HepG2 (cell line): Measurements from ENCODE around the gene VCL. TPM values are rescaled to one million over a fixed set of nuclear protein-coding genes. Genes with fewer than 3 reads are reported as not detected.

ENCODE experiments used
- ATAC-seq: fragments of 200-7000 bp; cut with Tn5 transposase; 3 replicates; pipeline ENCODE4 v1.9.1; 2020; ENCODE audit warnings: mild to moderate bottlenecking, moderate library complexity
- BruUV-seq: library from RNA; stranded (reverse); fragments of 400-500 nt; replicated peaks from 2 replicates; lab custom pipeline; 2021; lab: Mats Ljungman, UMichigan
- CTCF ChIA-PET: fragments of 300-600 bp; formaldehyde crosslinking; extraction: SDS; loops from one replicate; lab custom pipeline; 2021; ENCODE audit warnings: low total read pairs, inconsistent platforms, low intra/inter-chr PET ratio; lab: Yijun Ruan, JAX
- POLR2A ChIA-PET: fragments of 350-600 bp; sonication (Branson Sonifier 250); formaldehyde crosslinking; loops from one replicate; lab custom pipeline; 2020; ENCODE audit warnings: antibody characterized with exemption, inconsistent platforms; lab: Yijun Ruan, JAX
- DNase-seq: peaks from one replicate; pipeline ENCODE4 v3.0.0-alpha.2; 2015; ENCODE audit warnings: low spot score
- FAIRE-seq: peaks from 3 replicates; lab custom pipeline; 2011; peaks lifted over from hg19 to GRCh38; lab: Jason Lieb, UNC
- H2AFZ ChIP-seq: one replicate; pipeline ENCODE4 v1.6.1; 2011; ENCODE audit warnings: low read length, inconsistent platforms
- H3K27ac ChIP-seq: fragments of 300-600 bp; 3 replicates; pipeline ENCODE4 v1.8.0; 2011; ENCODE audit warnings: mixed run types, mild to moderate bottlenecking, mixed read lengths, low read length, inconsistent platforms; ENCODE audit not compliant: insufficient read depth; ENCODE audit errors: extremely low read length
- H3K27me3 ChIP-seq, 2 experiments: fragments of 200-600 bp in 1 of 2; 2 replicates in 1 of 2; 3 replicates in 1 of 2; pipeline versions ENCODE4 v1.6.0 to v1.8.0; 2011; ENCODE audit warnings: low read length in 2 of 2, mild to moderate bottlenecking in 2 of 2, moderate library complexity in 2 of 2, inconsistent platforms in 1 of 2; ENCODE audit not compliant: insufficient read depth in 2 of 2, control insufficient read depth in 1 of 2
- H3K36me3 ChIP-seq, 2 experiments: fragments of 200-600 bp in 1 of 2; replicated peaks in 1 of 2; 2 replicates in 1 of 2; 3 replicates in 1 of 2; pipeline versions ENCODE4 v1.5.1 to v1.8.0; 2011; ENCODE audit warnings: low read length in 2 of 2, inconsistent platforms in 1 of 2; ENCODE audit not compliant: insufficient read depth in 2 of 2, control insufficient read depth in 1 of 2
- H3K4me1 ChIP-seq: 2 replicates; pipeline ENCODE4 v1.5.1; 2012; ENCODE audit warnings: low read length, inconsistent platforms; ENCODE audit not compliant: insufficient read depth
- H3K4me2 ChIP-seq: 2 replicates; pipeline ENCODE4 v1.6.0; 2011; ENCODE audit warnings: low read depth, low read length, inconsistent platforms
- H3K4me3 ChIP-seq, 3 experiments: fragments of 200-600 bp in 1 of 3; sonication (generic), shearing (Covaris generic) in 1 of 3; replicated peaks in 1 of 3; 2 replicates each; pipeline ENCODE4 v1.5.1; 2011 to 2016; ENCODE audit warnings: low read length in 3 of 3, inconsistent platforms in 2 of 3, low read depth in 2 of 3, mild to moderate bottlenecking in 2 of 3, control low read depth in 1 of 3, mixed read lengths in 1 of 3; ENCODE audit not compliant: insufficient read depth in 1 of 3
- H3K79me2 ChIP-seq: one replicate; pipeline ENCODE4 v1.6.1; 2011; ENCODE audit warnings: low read length, inconsistent platforms; ENCODE audit not compliant: insufficient read depth
- H3K9ac ChIP-seq: 2 replicates; pipeline ENCODE4 v1.6.0; 2011; ENCODE audit warnings: mild to moderate bottlenecking, low read depth, low read length, inconsistent platforms; ENCODE audit not compliant: insufficient read depth
- H3K9me3 ChIP-seq: 2 replicates; pipeline ENCODE4 v1.5.1; 2012; ENCODE audit warnings: mild to moderate bottlenecking, low read length
- H4K20me1 ChIP-seq: 2 replicates; pipeline ENCODE4 v1.6.0; 2011; ENCODE audit warnings: inconsistent platforms, mild to moderate bottlenecking, low read length, moderate library complexity; ENCODE audit not compliant: insufficient read depth
- DNMT1 ChIP-seq: sonication (generic); formaldehyde crosslinking; IDR thresholded peaks from 2 replicates; pipeline ENCODE4 v1.5.1; 2020; ENCODE audit warnings: mild to moderate bottlenecking, missing genetic modification reagents
- EP300 ChIP-seq, 3 experiments: sonication (generic) in 1 of 3; formaldehyde crosslinking in 1 of 3; IDR thresholded peaks; 2 replicates each; pipeline versions ENCODE4 v1.5.1 to v1.6.1; 2011 to 2020; ENCODE audit warnings: low read depth in 2 of 3, low read length in 2 of 3, borderline replicate concordance in 1 of 3, improper control_type of control experiment in 1 of 3, mild to moderate bottlenecking in 1 of 3, missing genetic modification reagents in 1 of 3, moderate library complexity in 1 of 3
- KLF11 ChIP-seq: IDR thresholded peaks from 2 replicates; pipeline ENCODE4 v1.6.1; 2016; ENCODE audit warnings: missing compliant biosample characterization
- NR3C1 ChIP-seq: sonication (generic); formaldehyde crosslinking; IDR thresholded peaks from 2 replicates; pipeline ENCODE4 v1.4.0; 2020; ENCODE audit warnings: missing genetic modification reagents
- PHF21A ChIP-seq: sonication (generic); formaldehyde crosslinking; IDR thresholded peaks from 2 replicates; pipeline ENCODE4 v1.5.0; 2020; ENCODE audit warnings: mild to moderate bottlenecking, missing genetic modification reagents
- ZEB1 ChIP-seq: IDR thresholded peaks from 2 replicates; pipeline ENCODE4 v1.6.1; 2012; ENCODE audit warnings: mild to moderate bottlenecking, low read depth, inconsistent platforms; ENCODE audit not compliant: insufficient replicate concordance
- ZNF138 ChIP-seq: sonication (generic); formaldehyde crosslinking; IDR thresholded peaks from 2 replicates; pipeline ENCODE4 v1.5.0; 2020; ENCODE audit warnings: mild to moderate bottlenecking, low read depth, missing genetic modification reagents
- ZNF230 ChIP-seq: sonication (generic); formaldehyde crosslinking; IDR thresholded peaks from 2 replicates; pipeline ENCODE4 v1.4.0; 2020; ENCODE audit warnings: mild to moderate bottlenecking, missing genetic modification reagents
- ZNF441 ChIP-seq: sonication (generic); formaldehyde crosslinking; IDR thresholded peaks from 2 replicates; pipeline ENCODE4 v1.7.0; 2021; ENCODE audit warnings: missing genetic modification reagents, borderline replicate concordance
- ZNF629 ChIP-seq: sonication (generic); formaldehyde crosslinking; conservative IDR thresholded peaks from 2 replicates; pipeline ENCODE4 v1.5.0; 2020; ENCODE audit warnings: missing genetic modification reagents
- ZNF775 ChIP-seq: sonication (generic); formaldehyde crosslinking; IDR thresholded peaks from 2 replicates; pipeline ENCODE4 v1.4.0; 2020; ENCODE audit warnings: missing genetic modification reagents, mild to moderate bottlenecking, moderate library complexity, borderline replicate concordance
- WGBS: methylation state at CpG from one replicate; pipeline ENCODE4 v1.1.6; 2017; ENCODE audit warnings: low lambda C conversion rate; 5-methylcytosine and 5-hydroxymethylcytosine counted together
- in situ Hi-C: cut with HindIII; loops from 2 replicates; pipeline ENCODE4 v1.10.0; 2017; ENCODE audit warnings: low pct_unique_long_range_greater_than_20kb; ENCODE audit not compliant: extremely low pct_ligation_motif_present
- intact Hi-C: fragments of 100-400 bp; cut with micrococcal nuclease; formaldehyde crosslinking; loops from one replicate; pipeline ENCODE4 v1.10.0; 2022; ENCODE audit not compliant: unreplicated experiment
- polyA plus RNA-seq, 8 experiments: library from polyadenylated mRNA; depleted of rRNA in 3 of 8; stranded (reverse) in 7 of 8; unstranded in 1 of 8; fragments of >200 nt; fragmentation: Illumina TruSeq in 4 of 8; extraction: Trizol in 4 of 8; gene quantifications; 2 replicates each; pipeline versions ENCODE4 v1.2.1 to v1.2.3, GENCODE V29; 2011 to 2016; ENCODE audit warnings: low read depth in 4 of 8, missing spikeins in 1 of 8, mixed read lengths in 1 of 8; ENCODE audit not compliant: insufficient read depth in 1 of 8
- total RNA-seq, 5 experiments: library from RNA; depleted of rRNA; stranded (reverse); fragments of >200 nt; fragmentation: Illumina TruSeq; extraction: Trizol; gene quantifications; 2 replicates each; pipeline ENCODE4 v1.2.3, GENCODE V29; 2016; ENCODE audit warnings: low read depth in 1 of 5
- TF ChIP-seq, protein P1 (sequence below): sonication (generic); formaldehyde crosslinking; IDR thresholded peaks from 2 replicates; pipeline ENCODE4 v1.5.1; 2020; ENCODE audit warnings: mild to moderate bottlenecking, missing genetic modification reagents, moderate library complexity
- TF ChIP-seq, protein P2 (sequence below): sonication (generic); formaldehyde crosslinking; IDR thresholded peaks from 2 replicates; pipeline ENCODE4 v1.4.0; 2020; ENCODE audit warnings: missing genetic modification reagents, borderline replicate concordance

VCL gene
- total and polyA plus RNA-seq, 2 of the 13 experiments (the other 11 are each of a cell fraction or from before 2014, with no cell fraction given), result 17.3 to 26.9 TPM

DNA sequence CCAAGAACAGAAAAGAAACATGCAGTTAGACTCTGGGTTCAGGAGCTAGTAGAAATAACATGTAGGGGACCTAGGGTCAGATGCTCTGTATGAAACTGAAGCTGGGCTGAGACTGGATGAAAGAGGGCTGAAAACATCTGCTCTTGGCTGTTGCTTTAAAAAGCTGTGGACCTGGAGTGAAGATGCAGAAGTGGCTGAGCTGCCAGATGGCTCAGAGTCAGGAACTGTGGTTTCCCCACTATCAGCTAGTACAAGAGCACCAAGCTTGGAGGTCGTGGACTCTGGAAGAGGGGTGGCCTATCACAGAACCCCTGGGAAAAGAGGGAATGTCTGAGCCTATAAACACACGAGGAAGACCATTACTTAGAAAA is 159.0 kb downstream of the VCL start:
- no TSS peak for BruUV-seq
- TF ChIP-seq NR3C1 (CRISPR knock-in tag), result no peak
- no peak for TF ChIP-seq KLF11
- TF ChIP-seq EP300 (IDR thresholded peaks at IDR 0.05; ENCODE audit: low read depth in 2 of 2, low read length in 2 of 2), result no peak
- TF ChIP-seq EP300 (CRISPR knock-in tag; IDR thresholded peaks at IDR 0.05; ENCODE audit: borderline replicate concordance), result no peak
- no peak for TF ChIP-seq ZNF629
- TF ChIP-seq ZNF138, result no peak
- TF ChIP-seq, protein P1, sequence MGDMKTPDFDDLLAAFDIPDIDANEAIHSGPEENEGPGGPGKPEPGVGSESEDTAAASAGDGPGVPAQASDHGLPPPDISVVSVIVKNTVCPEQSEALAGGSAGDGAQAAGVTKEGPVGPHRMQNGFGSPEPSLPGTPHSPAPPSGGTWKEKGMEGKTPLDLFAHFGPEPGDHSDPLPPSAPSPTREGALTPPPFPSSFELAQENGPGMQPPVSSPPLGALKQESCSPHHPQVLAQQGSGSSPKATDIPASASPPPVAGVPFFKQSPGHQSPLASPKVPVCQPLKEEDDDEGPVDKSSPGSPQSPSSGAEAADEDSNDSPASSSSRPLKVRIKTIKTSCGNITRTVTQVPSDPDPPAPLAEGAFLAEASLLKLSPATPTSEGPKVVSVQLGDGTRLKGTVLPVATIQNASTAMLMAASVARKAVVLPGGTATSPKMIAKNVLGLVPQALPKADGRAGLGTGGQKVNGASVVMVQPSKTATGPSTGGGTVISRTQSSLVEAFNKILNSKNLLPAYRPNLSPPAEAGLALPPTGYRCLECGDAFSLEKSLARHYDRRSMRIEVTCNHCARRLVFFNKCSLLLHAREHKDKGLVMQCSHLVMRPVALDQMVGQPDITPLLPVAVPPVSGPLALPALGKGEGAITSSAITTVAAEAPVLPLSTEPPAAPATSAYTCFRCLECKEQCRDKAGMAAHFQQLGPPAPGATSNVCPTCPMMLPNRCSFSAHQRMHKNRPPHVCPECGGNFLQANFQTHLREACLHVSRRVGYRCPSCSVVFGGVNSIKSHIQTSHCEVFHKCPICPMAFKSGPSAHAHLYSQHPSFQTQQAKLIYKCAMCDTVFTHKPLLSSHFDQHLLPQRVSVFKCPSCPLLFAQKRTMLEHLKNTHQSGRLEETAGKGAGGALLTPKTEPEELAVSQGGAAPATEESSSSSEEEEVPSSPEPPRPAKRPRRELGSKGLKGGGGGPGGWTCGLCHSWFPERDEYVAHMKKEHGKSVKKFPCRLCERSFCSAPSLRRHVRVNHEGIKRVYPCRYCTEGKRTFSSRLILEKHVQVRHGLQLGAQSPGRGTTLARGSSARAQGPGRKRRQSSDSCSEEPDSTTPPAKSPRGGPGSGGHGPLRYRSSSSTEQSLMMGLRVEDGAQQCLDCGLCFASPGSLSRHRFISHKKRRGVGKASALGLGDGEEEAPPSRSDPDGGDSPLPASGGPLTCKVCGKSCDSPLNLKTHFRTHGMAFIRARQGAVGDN (CRISPR knock-in tag), result no peak
- TF ChIP-seq PHF21A (CRISPR knock-in tag), result no peak
- TF ChIP-seq ZNF775 (CRISPR knock-in tag), result no peak
- TF ChIP-seq ZEB1, result no peak
- TF ChIP-seq ZNF230, result no peak
- TF ChIP-seq, protein P2, sequence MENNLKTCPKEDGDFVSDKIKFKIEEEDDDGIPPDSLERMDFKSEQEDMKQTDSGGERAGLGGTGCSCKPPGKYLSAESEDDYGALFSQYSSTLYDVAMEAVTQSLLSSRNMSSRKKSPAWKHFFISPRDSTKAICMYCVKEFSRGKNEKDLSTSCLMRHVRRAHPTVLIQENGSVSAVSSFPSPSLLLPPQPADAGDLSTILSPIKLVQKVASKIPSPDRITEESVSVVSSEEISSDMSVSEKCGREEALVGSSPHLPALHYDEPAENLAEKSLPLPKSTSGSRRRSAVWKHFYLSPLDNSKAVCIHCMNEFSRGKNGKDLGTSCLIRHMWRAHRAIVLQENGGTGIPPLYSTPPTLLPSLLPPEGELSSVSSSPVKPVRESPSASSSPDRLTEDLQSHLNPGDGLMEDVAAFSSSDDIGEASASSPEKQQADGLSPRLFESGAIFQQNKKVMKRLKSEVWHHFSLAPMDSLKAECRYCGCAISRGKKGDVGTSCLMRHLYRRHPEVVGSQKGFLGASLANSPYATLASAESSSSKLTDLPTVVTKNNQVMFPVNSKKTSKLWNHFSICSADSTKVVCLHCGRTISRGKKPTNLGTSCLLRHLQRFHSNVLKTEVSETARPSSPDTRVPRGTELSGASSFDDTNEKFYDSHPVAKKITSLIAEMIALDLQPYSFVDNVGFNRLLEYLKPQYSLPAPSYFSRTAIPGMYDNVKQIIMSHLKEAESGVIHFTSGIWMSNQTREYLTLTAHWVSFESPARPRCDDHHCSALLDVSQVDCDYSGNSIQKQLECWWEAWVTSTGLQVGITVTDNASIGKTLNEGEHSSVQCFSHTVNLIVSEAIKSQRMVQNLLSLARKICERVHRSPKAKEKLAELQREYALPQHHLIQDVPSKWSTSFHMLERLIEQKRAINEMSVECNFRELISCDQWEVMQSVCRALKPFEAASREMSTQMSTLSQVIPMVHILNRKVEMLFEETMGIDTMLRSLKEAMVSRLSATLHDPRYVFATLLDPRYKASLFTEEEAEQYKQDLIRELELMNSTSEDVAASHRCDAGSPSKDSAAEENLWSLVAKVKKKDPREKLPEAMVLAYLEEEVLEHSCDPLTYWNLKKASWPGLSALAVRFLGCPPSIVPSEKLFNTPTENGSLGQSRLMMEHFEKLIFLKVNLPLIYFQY (CRISPR knock-in tag), result no peak
- TF ChIP-seq ZNF441 (CRISPR knock-in tag), result no peak
- no peak for TF ChIP-seq DNMT1 (CRISPR knock-in tag)
- no peaks in the 10 kb centered on the region for H4K20me1 ChIP-seq
- H3K9ac ChIP-seq, result no peak overlapping the region
- no peaks in the 10 kb centered on the region for H3K9me3 ChIP-seq
- no peak overlapping the region for H3K4me2 ChIP-seq
- WGBS, result 88% methylated on average over 2 of the region's 2 CpGs
- no peaks in the 10 kb centered on the region for H3K27me3 ChIP-seq
- CTCF ChIA-PET, result no interaction called here
- H3K36me3 ChIP-seq, result peaks cover 0 to 3% of the 10 kb centered on the region in 2 experiments; a peak in 1 of 5 replicates
- peaks cover 38% of the 10 kb centered on the region for H3K4me1 ChIP-seq
- in situ Hi-C loops, result no loop called here
- intact Hi-C loops, result loop anchor here (10.0 kb wide), 1 partner anchor 58 kb away; no protein-coding TSS in a partner anchor
- peaks cover 67% of the 10 kb centered on the region for H3K79me2 ChIP-seq
- H3K27ac ChIP-seq, result no peak overlapping the region
- FAIRE-seq (no peak), ATAC-seq (no peak), DNase-seq (no peak)
- H2AFZ ChIP-seq, result no peak overlapping the region
- H3K4me3 ChIP-seq, result no peak overlapping the region
- POLR2A ChIA-PET, result interaction anchor here (1.3 to 1.4 kb wide), 2 partner anchors 18 to 20 kb away, joined by 3 to 4 read pairs; no protein-coding TSS in a partner anchor
